GM19023 (cell line): ENCODE data around the gene KIFAP3.
"Not testable (repeated sequence)": the region's sequence is repeated elsewhere in the genome, so short reads cannot be mapped to it uniquely, and the experiment has no call there.

Experiments used
- ATAC-seq: cut with Tn5 transposase; IDR thresholded peaks from one replicate; pipeline ENCODE4 v1.9.1; 2021; ENCODE audit warnings: mild to moderate bottlenecking, moderate library complexity; ENCODE audit not compliant: unreplicated experiment

Gene KIFAP3

GRCh38 chr1:170074250-170075157, at the start of gene KIFAP3:
KIFAP3 (minus strand) TSS chr1:170074695; CDS start chr1:170074467, 228 bp downstream.
- peak; percentile 99 for ATAC-seq

- no peak for ATAC-seq
These were observed 47.9 kb upstream of the KIFAP3 start for GRCh38 chr1:170122366-170122765.

GRCh38 chr1:170114906-170115305, 40.4 kb upstream of the KIFAP3 start:
- ATAC-seq: no peak

GRCh38 chr1:170113140-170113539, 38.6 kb upstream of the KIFAP3 start:
- ATAC-seq: not testable (repeated sequence)

- no peak for ATAC-seq
These were observed 23.0 kb upstream of the KIFAP3 start for GRCh38 chr1:170097449-170097948.

- no peak for ATAC-seq
These were observed 22.4 kb upstream of the KIFAP3 start for GRCh38 chr1:170096806-170097340.

- no peak for ATAC-seq
These were observed 21.7 kb upstream of the KIFAP3 start for GRCh38 chr1:170095976-170096748.

- not testable (repeated sequence) for ATAC-seq
These were observed 20.5 kb upstream of the KIFAP3 start for GRCh38 chr1:170094697-170095616.

GRCh38 chr1:170086399-170087032, 12.0 kb upstream of the KIFAP3 start:
- ATAC-seq: no peak

- ATAC-seq: no peak
These were observed 10.6 kb upstream of the KIFAP3 start for GRCh38 chr1:170085091-170085490.

- no peak for ATAC-seq
These were observed 4.2 kb upstream of the KIFAP3 start for GRCh38 chr1:170078610-170079189.

- no peak for ATAC-seq
These were observed 3.4 kb upstream of the KIFAP3 start for GRCh38 chr1:170077926-170078325.

GRCh38 chr1:170076952-170077351, 2.5 kb upstream of the KIFAP3 start:
- ATAC-seq: not testable (repeated sequence)

GRCh38 chr1:170076199-170076598, 1.7 kb upstream of the KIFAP3 start:
- ATAC-seq: no peak

GRCh38 chr1:170075186-170075585, 691 bp upstream of the KIFAP3 start:
- no peak for ATAC-seq

- no peak for ATAC-seq
These were observed 624 bp downstream of the KIFAP3 start for GRCh38 chr1:170073893-170074249.

GRCh38 chr1:170071378-170071777, 3.1 kb downstream of the KIFAP3 start:
- no peak for ATAC-seq

- ATAC-seq: no peak
These were observed 5.6 kb downstream of the KIFAP3 start for GRCh38 chr1:170068923-170069322.

GRCh38 chr1:170067253-170067819, 7.2 kb downstream of the KIFAP3 start:
- no peak for ATAC-seq
